Neural cell (in vitro differentiated cells): ENCODE data around the gene CALHM6. TPM values are rescaled to one million over a fixed set of nuclear protein-coding genes. Genes with fewer than 3 reads are reported as not detected.

Experiments
- H2AFZ ChIP-seq: fragments of 200-600, 300-800 bp; sonication (generic), shearing (Covaris generic); 2 replicates; pipeline ENCODE4 v1.6.0; 2014; ENCODE audit warnings: low read depth, mild to moderate bottlenecking, antibody characterized with exemption, low read length, moderate library complexity
- H3F3A ChIP-seq: fragments of 200-600 bp; shearing (Covaris generic); 2 replicates; pipeline ENCODE4 v1.6.1; 2016; ENCODE audit warnings: mild to moderate bottlenecking, moderate library complexity, mixed read lengths, antibody characterized with exemption, low read length; ENCODE audit not compliant: insufficient read depth, poor library complexity, severe bottlenecking
- H3K27ac ChIP-seq: fragments of 200-600, 300-800 bp; sonication (generic), shearing (Covaris generic); 2 replicates; pipeline ENCODE4 v1.5.1; 2014; ENCODE audit warnings: mild to moderate bottlenecking, low read length, moderate library complexity
- H3K27me3 ChIP-seq: fragments of 300-800, 200-600 bp; sonication (generic), shearing (Covaris generic); 2 replicates; pipeline ENCODE4 v1.6.0; 2014; ENCODE audit warnings: mild to moderate bottlenecking, low read depth, low read length, moderate library complexity; ENCODE audit not compliant: insufficient read depth
- H3K36me3 ChIP-seq: fragments of 300-800, 200-600 bp; sonication (generic), shearing (Covaris generic); 2 replicates; pipeline ENCODE4 v1.5.1; 2014; ENCODE audit warnings: mild to moderate bottlenecking, antibody characterized with exemption, low read length, moderate library complexity; ENCODE audit not compliant: insufficient read depth
- H3K4me2 ChIP-seq: fragments of 300-800, 200-600 bp; sonication (generic), shearing (Covaris generic); 2 replicates; pipeline ENCODE4 v1.6.0; 2014; ENCODE audit warnings: mild to moderate bottlenecking, low read length
- H3K4me3 ChIP-seq: fragments of 300-800, 200-600 bp; sonication (generic), shearing (Covaris generic); 2 replicates; pipeline ENCODE4 v1.5.1; 2014; ENCODE audit warnings: mild to moderate bottlenecking, low read length, moderate library complexity
- H3K79me2 ChIP-seq: fragments of 200-600 bp; shearing (Covaris generic); replicated peaks from 2 replicates; pipeline ENCODE4 v1.6.0; 2014; ENCODE audit warnings: mild to moderate bottlenecking, low read length, moderate library complexity; ENCODE audit not compliant: insufficient read depth
- H3K9ac ChIP-seq: fragments of 300-800, 200-600 bp; sonication (generic), shearing (Covaris generic); 2 replicates; pipeline ENCODE4 v1.6.1; 2016; ENCODE audit warnings: mild to moderate bottlenecking, low read length, mixed read lengths
- H3K9me2 ChIP-seq: fragments of 200-600 bp; shearing (Covaris generic); 2 replicates; pipeline ENCODE4 v1.6.1; 2016; ENCODE audit warnings: mild to moderate bottlenecking, low read length, mixed read lengths; ENCODE audit not compliant: insufficient read depth
- H3K9me3 ChIP-seq: fragments of 200-600, 300-800 bp; sonication (generic), shearing (Covaris generic); 2 replicates; pipeline ENCODE4 v1.6.1; 2016; ENCODE audit warnings: mild to moderate bottlenecking, mixed run types, low read length, moderate library complexity, mixed read lengths
- H4K20me1 ChIP-seq: fragments of 200-600 bp; shearing (Covaris generic); 2 replicates; pipeline ENCODE4 v1.6.1; 2016; ENCODE audit warnings: mild to moderate bottlenecking, mixed run types; ENCODE audit not compliant: insufficient read depth
- EP300 ChIP-seq: fragments of 450-650 bp; conservative IDR thresholded peaks from 2 replicates; pipeline ENCODE4 v1.6.1; 2014; ENCODE audit warnings: antibody characterized with exemption, mild to moderate bottlenecking, moderate library complexity; ENCODE audit not compliant: poor library complexity, severe bottlenecking
- EZH2 ChIP-seq: fragments of 200-600, 300-800 bp; shearing (Covaris generic), sonication (generic); IDR thresholded peaks from 2 replicates; pipeline ENCODE4 v1.6.1; 2014; ENCODE audit warnings: antibody characterized with exemption, low read length, borderline replicate concordance, mild to moderate bottlenecking; ENCODE audit not compliant: insufficient read depth, poor library complexity, severe bottlenecking
- MXI1 ChIP-seq: fragments of 450-650 bp; conservative IDR thresholded peaks from 2 replicates; pipeline ENCODE4 v1.6.1; 2014; ENCODE audit warnings: antibody characterized with exemption, mild to moderate bottlenecking; ENCODE audit not compliant: poor library complexity, severe bottlenecking
- POLR2AphosphoS5 ChIP-seq: IDR thresholded peaks from 2 replicates; pipeline ENCODE4 v1.6.1; 2012
- RAD21 ChIP-seq: fragments of 450-650 bp; conservative IDR thresholded peaks from 2 replicates; pipeline ENCODE4 v1.6.1; 2014; ENCODE audit warnings: antibody characterized with exemption, mild to moderate bottlenecking, moderate library complexity
- REST ChIP-seq: IDR thresholded peaks from 2 replicates; pipeline ENCODE4 v1.6.1; 2012; ENCODE audit warnings: borderline replicate concordance
- SMC3 ChIP-seq: fragments of 450-650 bp; conservative IDR thresholded peaks from 2 replicates; pipeline ENCODE4 v1.6.1; 2014; ENCODE audit warnings: antibody characterized with exemption, mild to moderate bottlenecking, moderate library complexity; ENCODE audit not compliant: poor library complexity
- TAF1 ChIP-seq: IDR thresholded peaks from 2 replicates; pipeline ENCODE4 v1.6.1; 2012; ENCODE audit warnings: low read depth
- polyA plus RNA-seq: library from polyadenylated mRNA; depleted of rRNA; stranded (reverse); fragments of >200 nt; gene quantifications from 2 replicates; pipeline ENCODE4 v1.2.3, GENCODE V29; 2014
- TF ChIP-seq, protein P1 (sequence below): fragments of 450-650 bp; IDR thresholded peaks from 2 replicates; pipeline ENCODE4 v1.5.1; 2014; ENCODE audit warnings: antibody characterized with exemption, mild to moderate bottlenecking, moderate library complexity; ENCODE audit not compliant: poor library complexity, severe bottlenecking

CALHM6 gene
- polyA plus RNA-seq, 1 donor from 2014 or later: 12.0 TPM

- Histone ChIP-seq H3K36me3 (no peaks in the 10 kb centered on the region), H3K4me3 (no peak overlapping the region), H3K9me2 (no peaks in the 10 kb centered on the region), H4K20me1 (no peaks in the 10 kb centered on the region), H3K9me3 (no peaks in the 10 kb centered on the region), H3K79me2 (no peaks in the 10 kb centered on the region), H3F3A (no peaks in the 10 kb centered on the region), H3K4me2 (no peak overlapping the region), H3K27ac (no peak overlapping the region), H3K27me3 (no peaks in the 10 kb centered on the region), H2AFZ (no peak overlapping the region), H3K9ac (no peak overlapping the region)
- TF ChIP-seq, protein P1, sequence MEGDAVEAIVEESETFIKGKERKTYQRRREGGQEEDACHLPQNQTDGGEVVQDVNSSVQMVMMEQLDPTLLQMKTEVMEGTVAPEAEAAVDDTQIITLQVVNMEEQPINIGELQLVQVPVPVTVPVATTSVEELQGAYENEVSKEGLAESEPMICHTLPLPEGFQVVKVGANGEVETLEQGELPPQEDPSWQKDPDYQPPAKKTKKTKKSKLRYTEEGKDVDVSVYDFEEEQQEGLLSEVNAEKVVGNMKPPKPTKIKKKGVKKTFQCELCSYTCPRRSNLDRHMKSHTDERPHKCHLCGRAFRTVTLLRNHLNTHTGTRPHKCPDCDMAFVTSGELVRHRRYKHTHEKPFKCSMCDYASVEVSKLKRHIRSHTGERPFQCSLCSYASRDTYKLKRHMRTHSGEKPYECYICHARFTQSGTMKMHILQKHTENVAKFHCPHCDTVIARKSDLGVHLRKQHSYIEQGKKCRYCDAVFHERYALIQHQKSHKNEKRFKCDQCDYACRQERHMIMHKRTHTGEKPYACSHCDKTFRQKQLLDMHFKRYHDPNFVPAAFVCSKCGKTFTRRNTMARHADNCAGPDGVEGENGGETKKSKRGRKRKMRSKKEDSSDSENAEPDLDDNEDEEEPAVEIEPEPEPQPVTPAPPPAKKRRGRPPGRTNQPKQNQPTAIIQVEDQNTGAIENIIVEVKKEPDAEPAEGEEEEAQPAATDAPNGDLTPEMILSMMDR: no peak
- TF ChIP-seq SMC3 (no peak), REST (no peak), RAD21 (no peak), EP300 (no peak), TAF1 (no peak), EZH2 (no peak), POLR2AphosphoS5 (no peak)
These were observed 8.6 kb upstream of the CALHM6 start for GRCh38 chr6:116452531-116452930.

GRCh38 chr6:116456106-116456505, 5.1 kb upstream of the CALHM6 start:
- H2AFZ ChIP-seq: no peak overlapping the region
- no peaks in the 10 kb centered on the region for H3F3A ChIP-seq
- no peak overlapping the region for H3K9ac ChIP-seq
- H4K20me1 ChIP-seq: no peaks in the 10 kb centered on the region
- H3K9me2 ChIP-seq: no peaks in the 10 kb centered on the region
- H3K4me2 ChIP-seq: no peak overlapping the region
- TF ChIP-seq EP300: no peak
- TF ChIP-seq EZH2: no peak
- TF ChIP-seq POLR2AphosphoS5: no peak
- no peak for TF ChIP-seq RAD21
- TF ChIP-seq TAF1: no peak
- TF ChIP-seq MXI1: no peak
- TF ChIP-seq, protein P1: no peak
- TF ChIP-seq REST: no peak
- no peak for TF ChIP-seq SMC3
- peaks cover 8% of the 10 kb centered on the region for H3K27me3 ChIP-seq
- no peaks in the 10 kb centered on the region for H3K79me2 ChIP-seq
- no peak overlapping the region for H3K4me3 ChIP-seq
- H3K27ac ChIP-seq: no peak overlapping the region
- H3K9me3 ChIP-seq: no peaks in the 10 kb centered on the region
- no peaks in the 10 kb centered on the region for H3K36me3 ChIP-seq
